H1 (cell line): ENCODE measurements around the gene ZC3H14. TPM values are rescaled to one million over a fixed set of nuclear protein-coding genes. Genes with fewer than 3 reads are reported as not detected.

Source experiments
- CTCF ChIA-PET: fragments of 300-600 bp; sonication (Branson Sonifier 250); formaldehyde crosslinking; loops from one replicate; lab custom pipeline; 2021; ENCODE audit not compliant: partially characterized antibody; lab: Charles Lee
- POLR2A ChIA-PET: fragments of 300-600 bp; sonication (Branson Sonifier 250); formaldehyde crosslinking; loops from one replicate; lab custom pipeline; 2021; ENCODE audit warnings: inconsistent platforms; ENCODE audit not compliant: partially characterized antibody; lab: Charles Lee
- DNase-seq, 2 experiments: peaks; one replicate each; pipeline versions ENCODE4 v3.0.0 to v3.0.0-alpha.2; 2010 to 2022; ENCODE audit warnings: low spot score in 2 of 2, low read depth in 1 of 2, mixed read lengths in 1 of 2
- FAIRE-seq: peaks from 2 replicates; lab custom pipeline; 2011; peaks lifted over from hg19 to GRCh38; lab: Jason Lieb, UNC
- H2AFZ ChIP-seq: 2 replicates; pipeline ENCODE4 v1.8.1; 2012; ENCODE audit warnings: low read length, inconsistent platforms
- H2AK5ac ChIP-seq: 2 replicates; pipeline ENCODE4 v1.6.1; 2013; ENCODE audit warnings: low read depth, low read length
- H2BK120ac ChIP-seq: replicated peaks from 2 replicates; pipeline ENCODE3; 2013; ENCODE audit warnings: low read depth, low read length, inconsistent platforms
- H2BK12ac ChIP-seq: 2 replicates; pipeline ENCODE4 v1.6.1; 2013; ENCODE audit warnings: low read depth, low read length
- H2BK15ac ChIP-seq: 2 replicates; pipeline ENCODE4 v1.6.1; 2013; ENCODE audit warnings: low read length
- H2BK20ac ChIP-seq: 2 replicates; pipeline ENCODE4 v1.6.1; 2013; ENCODE audit warnings: low read length
- H2BK5ac ChIP-seq: 2 replicates; pipeline ENCODE4 v1.6.1; 2013; ENCODE audit warnings: low read depth, low read length
- H3K14ac ChIP-seq: 2 replicates; pipeline ENCODE4 v1.6.1; 2013; ENCODE audit warnings: inconsistent platforms; ENCODE audit not compliant: insufficient read length
- H3K18ac ChIP-seq: 2 replicates; pipeline ENCODE4 v1.6.1; 2013; ENCODE audit warnings: low read length; ENCODE audit errors: extremely low read depth
- H3K23ac ChIP-seq: 2 replicates; pipeline ENCODE4 v1.6.1; 2013; ENCODE audit warnings: inconsistent platforms; ENCODE audit not compliant: insufficient read length
- H3K23me2 ChIP-seq: 2 replicates; pipeline ENCODE4 v1.6.1; 2013; ENCODE audit warnings: low read depth, low read length
- H3K27ac ChIP-seq: 2 replicates; pipeline ENCODE4 v1.6.1; 2011; ENCODE audit warnings: low read depth, low read length, inconsistent platforms
- H3K27me3 ChIP-seq, 4 experiments: replicated peaks in 1 of 4; 1 replicate in 1 of 4; 2 replicates in 3 of 4; pipeline versions ENCODE4 v1.6.1 to v1.8.1; 2011 to 2013; ENCODE audit warnings: low read length in 3 of 4, mild to moderate bottlenecking in 3 of 4, inconsistent platforms in 2 of 4, mixed read lengths in 2 of 4, moderate library complexity in 1 of 4; ENCODE audit not compliant: control insufficient read depth in 3 of 4, insufficient read depth in 3 of 4; ENCODE audit errors: extremely low read depth in 1 of 4
- H3K36me3 ChIP-seq, 4 experiments: 2 replicates each; pipeline versions ENCODE4 v1.6.1 to v1.8.1; 2011 to 2013; ENCODE audit warnings: mild to moderate bottlenecking in 4 of 4, low read length in 3 of 4, moderate library complexity in 2 of 4, control low read depth in 1 of 4, inconsistent platforms in 1 of 4; ENCODE audit not compliant: insufficient read depth in 4 of 4, control insufficient read depth in 2 of 4
- H3K4ac ChIP-seq: replicated peaks from 2 replicates; pipeline ENCODE3; 2013; ENCODE audit warnings: low read length, low read depth, mixed read lengths, inconsistent platforms; ENCODE audit not compliant: insufficient read length
- H3K4me1 ChIP-seq, 4 experiments: replicated peaks in 1 of 4; 1 replicate in 1 of 4; 2 replicates in 3 of 4; pipeline versions ENCODE4 v1.6.1 to v1.8.1; 2011 to 2013; ENCODE audit warnings: low read length in 3 of 4, inconsistent platforms in 2 of 4, mixed read lengths in 1 of 4; ENCODE audit not compliant: insufficient read depth in 4 of 4, control insufficient read depth in 3 of 4
- H3K4me2 ChIP-seq, 2 experiments: 2 replicates each; pipeline versions ENCODE4 v1.6.1 to v1.8.1; 2011 to 2013; ENCODE audit warnings: low read depth in 2 of 2, low read length in 2 of 2, control low read depth in 1 of 2, inconsistent platforms in 1 of 2, mild to moderate bottlenecking in 1 of 2; ENCODE audit not compliant: insufficient read depth in 1 of 2
- H3K4me3 ChIP-seq, 4 experiments: fragments of 200-600, 300-600 bp in 1 of 4; sonication (generic), shearing (Covaris generic), sonication (Bioruptor Twin) in 1 of 4; 2 replicates each; pipeline versions ENCODE4 v1.5.1 to v1.8.1; 2011 to 2016; ENCODE audit warnings: low read length in 4 of 4, low read depth in 3 of 4, control low read depth in 2 of 4, inconsistent platforms in 2 of 4, mild to moderate bottlenecking in 2 of 4, mixed read lengths in 1 of 4, moderate library complexity in 1 of 4; ENCODE audit not compliant: insufficient read depth in 2 of 4; ENCODE audit errors: extremely low read depth in 1 of 4
- H3K56ac ChIP-seq: replicated peaks from 2 replicates; pipeline ENCODE3; 2013; ENCODE audit warnings: low read depth, mild to moderate bottlenecking, mixed read lengths, low read length, inconsistent platforms; ENCODE audit not compliant: insufficient read length
- H3K79me1 ChIP-seq: 2 replicates; pipeline ENCODE4 v1.6.1; 2013; ENCODE audit warnings: low read depth, low read length, control low read depth
- H3K79me2 ChIP-seq, 2 experiments: 2 replicates each; pipeline versions ENCODE4 v1.6.1 to v1.8.1; 2012 to 2013; ENCODE audit warnings: low read length in 2 of 2, mild to moderate bottlenecking in 2 of 2, inconsistent platforms in 1 of 2; ENCODE audit not compliant: insufficient read depth in 2 of 2, control insufficient read depth in 1 of 2
- H3K9ac ChIP-seq, 4 experiments: replicated peaks in 1 of 4; 1 replicate in 1 of 4; 2 replicates in 3 of 4; pipeline versions ENCODE4 v1.6.1 to v1.8.1; 2011 to 2013; ENCODE audit warnings: low read depth in 3 of 4, low read length in 3 of 4, control low read depth in 2 of 4, mild to moderate bottlenecking in 2 of 4, moderate library complexity in 2 of 4, inconsistent platforms in 1 of 4; ENCODE audit errors: extremely low read depth in 1 of 4
- H3K9me3 ChIP-seq, 2 experiments: 2 replicates each; pipeline versions ENCODE4 v1.6.1 to v1.8.1; 2012 to 2013; ENCODE audit warnings: mild to moderate bottlenecking in 2 of 2, moderate library complexity in 2 of 2, control low read depth in 1 of 2, inconsistent platforms in 1 of 2, low read depth in 1 of 2, low read length in 1 of 2, mixed read lengths in 1 of 2; ENCODE audit not compliant: insufficient read depth in 2 of 2
- H4K20me1 ChIP-seq, 2 experiments: replicated peaks in 1 of 2; 2 replicates each; pipeline versions ENCODE3 to v1.8.1; 2011 to 2013; ENCODE audit warnings: inconsistent platforms in 2 of 2, low read length in 2 of 2, mild to moderate bottlenecking in 1 of 2; ENCODE audit not compliant: insufficient read depth in 2 of 2, control insufficient read depth in 1 of 2
- H4K5ac ChIP-seq: 2 replicates; pipeline ENCODE4 v1.6.1; 2013; ENCODE audit warnings: low read length, low read depth, mixed read lengths, inconsistent platforms; ENCODE audit not compliant: insufficient read length
- H4K8ac ChIP-seq: 2 replicates; pipeline ENCODE4 v1.8.0; 2013; ENCODE audit warnings: mild to moderate bottlenecking, moderate library complexity, low read length, inconsistent platforms; ENCODE audit not compliant: insufficient read depth; ENCODE audit errors: extremely low read depth
- H4K91ac ChIP-seq: replicated peaks from 2 replicates; pipeline ENCODE3; 2013; ENCODE audit warnings: low read length, mixed read lengths, inconsistent platforms; ENCODE audit not compliant: insufficient read length
- ASH2L ChIP-seq: fragments of 200-600, 300-600 bp; sonication (generic); IDR thresholded peaks from one replicate; pipeline ENCODE4 v1.7.1; 2017; ENCODE audit warnings: low read length
- USF2 ChIP-seq: IDR thresholded peaks from 2 replicates; pipeline ENCODE4 v1.6.1; 2011; ENCODE audit warnings: low read length, improper control_type of control experiment
- YY1 ChIP-seq: IDR thresholded peaks from 2 replicates; pipeline ENCODE4 v1.6.1; 2011; ENCODE audit warnings: low read depth, mild to moderate bottlenecking, low read length
- WGBS, 2 experiments: shearing (Covaris generic) in 1 of 2; methylation state at CpG; one replicate each; pipeline versions ENCODE4 v1.1.6 to v1.1.7; 2013 to 2015; ENCODE audit warnings: low lambda C conversion rate in 2 of 2, mixed read lengths in 2 of 2, inconsistent platforms in 1 of 2, low coverage in 1 of 2, missing lambda C conversion rate in 1 of 2; ENCODE audit not compliant: insufficient replicate concordance in 2 of 2, insufficient coverage in 1 of 2, insufficient read length in 1 of 2; ENCODE audit errors: extremely low coverage in 1 of 2, missing lambda C conversion rate in 1 of 2; 5-methylcytosine and 5-hydroxymethylcytosine counted together
- polyA plus RNA-seq, 7 experiments: library from polyadenylated mRNA; depleted of rRNA in 3 of 7; stranded (reverse) in 5 of 7; unstranded in 2 of 7; fragments of >200 nt in 5 of 7; fragments of 200-250 nt in 2 of 7; gene quantifications; 1 replicate in 5 of 7; 2 replicates in 1 of 7; 4 replicates in 1 of 7; pipeline versions ENCODE4 v1.2.1 to v1.2.3, GENCODE V29; 2011 to 2013; ENCODE audit warnings: missing spikeins in 2 of 7, mixed read lengths in 2 of 7
- total RNA-seq: library from RNA; stranded (reverse); fragmentation: NEBNext Ultra II Directional; extraction: Animal tissue kit (Norgen Biotek cat#: 25700); gene quantifications from 2 replicates; pipeline ENCODE4 v1.2.1, GENCODE V29; 2021

The ZC3H14 gene
- total and polyA plus RNA-seq, 2 of the 8 experiments (the other 6 are each of a cell fraction or from before 2014, with no cell fraction given), result 86.0 to 99.1 TPM

DNA sequence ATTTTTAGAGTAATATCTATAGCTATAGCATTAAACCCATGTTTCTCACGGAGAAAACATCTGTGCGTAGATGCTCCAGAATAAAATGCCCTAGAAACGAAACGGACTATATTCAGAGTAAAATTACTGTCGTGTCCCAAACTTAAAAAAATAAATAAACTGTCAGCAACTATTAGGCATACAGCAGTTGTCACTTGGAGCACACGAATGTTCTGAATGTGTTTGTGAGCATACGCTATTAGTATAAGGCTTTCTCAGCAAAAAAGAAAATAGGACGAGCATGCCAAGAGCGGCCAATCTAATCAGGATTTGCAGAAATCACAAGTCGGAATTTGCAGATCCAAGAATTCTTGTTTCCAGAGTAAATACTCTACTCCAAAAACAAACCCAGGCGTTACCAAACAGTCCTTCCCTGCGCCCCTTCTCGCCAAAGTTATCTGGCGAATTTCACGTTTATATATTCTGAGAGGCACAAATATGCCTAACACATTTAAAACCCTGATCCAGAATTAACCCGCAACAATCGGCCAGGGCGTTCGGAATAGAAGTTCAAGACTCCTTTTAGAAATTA lies 8.9 kb upstream of the ZC3H14 start:
- DNase-seq (no peak), FAIRE-seq (no peak)
- Histone ChIP-seq H3K23ac (no peak overlapping the region), H3K27ac (no peak overlapping the region), H4K5ac (no peak overlapping the region), H4K8ac (no peak overlapping the region), H3K14ac (no peak overlapping the region), H3K4me3 (peak overlapping the region; percentile 90 to 93 (median 92)), H4K20me1 (no peaks in the 10 kb centered on the region), H3K4me2 (peak overlapping the region; percentile 85 to 86), H3K56ac (no peak overlapping the region), H3K23me2 (peaks cover 6% of the 10 kb centered on the region; the same call in 1 of the 2 replicates), H3K4ac (no peak overlapping the region), H3K79me2 (peaks cover 0 to 14% of the 10 kb centered on the region in 2 experiments; a peak in 3 of 4 replicates), H3K18ac (peak overlapping the region; percentile 28; the same call in 1 of the 2 replicates), H2BK5ac (no peak overlapping the region), H2BK15ac (no peak overlapping the region), H3K4me1 (peaks cover 0 to 10% (median 3%) of the 10 kb centered on the region in 4 experiments; a peak in 3 of 7 replicates), H3K79me1 (no peaks in the 10 kb centered on the region), H3K36me3 (peaks cover under 1 to 4% (median under 1%) of the 10 kb centered on the region in 4 experiments; a peak in 5 of 8 replicates), H2BK20ac (no peak overlapping the region), H3K9ac (peak overlapping the region; percentile 72 to 93 (median 86); a peak in 6 of 7 replicates), H3K27me3 (no peaks in the 10 kb centered on the region), H3K9me3 (no peaks in the 10 kb centered on the region), H2BK120ac (no peak overlapping the region), H2AFZ (peak overlapping the region; percentile 19), H4K91ac (no peak overlapping the region), H2BK12ac (no peak overlapping the region), H2AK5ac (0 out of 2 replicates have a peak overlapping the region, but pooled peaks have one; percentile 46)
- TF ChIP-seq USF2 (no peak), ASH2L (peak; percentile 7), YY1 (no peak)
- WGBS, 2 experiments, result 3% methylated on average over 19 of the region's 19 CpGs; no CpG with 5 or more reads in 1 of the 2 experiments
- POLR2A ChIA-PET, result interaction anchor here (1.1 to 1.5 kb wide), 2 partner anchors 9 to 298 kb away, joined by 3 to 4 read pairs; partner anchors contain the start of gene ZC3H14
- CTCF ChIA-PET, result interaction anchor here (0.8 kb wide), 1 partner anchor 73 kb away, joined by 3 read pairs; no protein-coding TSS in a partner anchor
